Endothelial cell of umbilical vein (primary cell): ENCODE measurements around the gene CRIM1. TPM values are rescaled to one million over a fixed set of nuclear protein-coding genes. Genes with fewer than 3 reads are reported as not detected.

Experiments
- BruUV-seq: library from RNA; stranded (reverse); fragments of 400-500 nt; replicated peaks from 2 replicates; lab custom pipeline; 2021; lab: Mats Ljungman, UMichigan
- CTCF ChIA-PET: fragments of 300-600, 350-600 bp; sonication (Branson Sonifier 250); formaldehyde crosslinking; loops from one replicate; lab custom pipeline; 2021; ENCODE audit warnings: antibody characterized with exemption, inconsistent platforms; lab: Charles Lee
- POLR2A ChIA-PET: fragments of 300-600, 350-600 bp; sonication (Branson Sonifier 250); formaldehyde crosslinking; loops from one replicate; lab custom pipeline; 2021; ENCODE audit warnings: antibody characterized with exemption, inconsistent platforms; lab: Charles Lee
- DNase-seq: peaks from one replicate; pipeline ENCODE4 v3.0.0-alpha.2; 2011; ENCODE audit warnings: low read depth, low spot score
- FAIRE-seq: peaks from 2 replicates; lab custom pipeline; 2011; peaks lifted over from hg19 to GRCh38; lab: Jason Lieb, UNC
- H2AFZ ChIP-seq: 2 replicates; pipeline ENCODE4 v1.6.0; 2012; ENCODE audit warnings: low read depth, low read length, control low read depth, inconsistent platforms
- H3K27ac ChIP-seq: 2 replicates; pipeline ENCODE4 v1.5.1; 2011; ENCODE audit warnings: low read depth, mild to moderate bottlenecking, control low read depth, low read length, moderate library complexity; ENCODE audit not compliant: insufficient read depth
- H3K27me3 ChIP-seq, 2 experiments: 2 replicates each; pipeline versions ENCODE4 v1.6.0 to v1.6.1; 2011; ENCODE audit warnings: low read length in 2 of 2, mixed read lengths in 1 of 2; ENCODE audit not compliant: control insufficient read depth in 2 of 2, insufficient read depth in 2 of 2
- H3K36me3 ChIP-seq, 2 experiments: 2 replicates in 1 of 2; 3 replicates in 1 of 2; pipeline ENCODE4 v1.5.1; 2011; ENCODE audit warnings: low read length in 2 of 2, mild to moderate bottlenecking in 1 of 2, moderate library complexity in 1 of 2; ENCODE audit not compliant: control insufficient read depth in 2 of 2, insufficient read depth in 2 of 2; ENCODE audit errors: extremely low read depth in 1 of 2
- H3K4me1 ChIP-seq: 3 replicates; pipeline ENCODE4 v1.5.1; 2011; ENCODE audit warnings: mild to moderate bottlenecking, low read length; ENCODE audit not compliant: control insufficient read depth, insufficient read depth; ENCODE audit errors: extremely low read depth
- H3K4me2 ChIP-seq: 2 replicates; pipeline ENCODE4 v1.6.1; 2011; ENCODE audit warnings: low read length, control low read depth, mixed read lengths; ENCODE audit not compliant: insufficient read depth
- H3K4me3 ChIP-seq, 3 experiments: fragments of 200-600 bp in 1 of 3; sonication (generic), shearing (Covaris generic) in 1 of 3; replicated peaks in 1 of 3; 2 replicates each; pipeline ENCODE4 v1.5.1; 2011 to 2016; ENCODE audit warnings: control low read depth in 3 of 3, low read length in 3 of 3, mild to moderate bottlenecking in 2 of 3, inconsistent platforms in 1 of 3, low read depth in 1 of 3, moderate library complexity in 1 of 3; ENCODE audit not compliant: insufficient read depth in 1 of 3
- H3K79me2 ChIP-seq: 2 replicates; pipeline ENCODE4 v1.6.0; 2012; ENCODE audit warnings: low read length, inconsistent platforms; ENCODE audit not compliant: control insufficient read depth, insufficient read depth
- H3K9ac ChIP-seq: replicated peaks from 2 replicates; pipeline ENCODE3; 2011; ENCODE audit warnings: low read length, control low read depth; ENCODE audit not compliant: insufficient read depth; ENCODE audit errors: extremely low read depth
- H3K9me1 ChIP-seq: replicated peaks from 3 replicates; pipeline ENCODE4 v1.6.0; 2011; ENCODE audit warnings: mild to moderate bottlenecking, low read length; ENCODE audit not compliant: control insufficient read depth, insufficient read depth; ENCODE audit errors: extremely low read depth
- H3K9me3 ChIP-seq: replicated peaks from 2 replicates; pipeline ENCODE4 v1.5.1; 2012; ENCODE audit warnings: low read length, inconsistent platforms; ENCODE audit not compliant: control insufficient read depth, insufficient read depth
- H4K20me1 ChIP-seq: replicated peaks from 2 replicates; pipeline ENCODE3; 2011; ENCODE audit warnings: mild to moderate bottlenecking, low read length; ENCODE audit not compliant: control insufficient read depth, insufficient read depth; ENCODE audit errors: extremely low read depth
- CTCF ChIP-seq, 2 donors: IDR thresholded peaks; 1 replicate in 1 of 2; 2 replicates in 1 of 2; pipeline ENCODE4 v1.5.1; 2011; ENCODE audit warnings: low read length in 2 of 2, mild to moderate bottlenecking in 2 of 2, moderate library complexity in 2 of 2, control low read depth in 1 of 2, inconsistent platforms in 1 of 2, low read depth in 1 of 2; ENCODE audit not compliant: insufficient read depth in 1 of 2; ENCODE audit errors: extremely low read depth in 1 of 2
- EZH2 ChIP-seq: IDR thresholded peaks from 2 replicates; pipeline ENCODE4 v1.6.1; 2012; ENCODE audit warnings: borderline replicate concordance, low read depth, mild to moderate bottlenecking, moderate library complexity, low read length, inconsistent platforms; ENCODE audit not compliant: severe bottlenecking
- FOS ChIP-seq: IDR thresholded peaks from 2 replicates; pipeline ENCODE4 v1.6.1; 2011; ENCODE audit warnings: mild to moderate bottlenecking, low read length, moderate library complexity, borderline replicate concordance; ENCODE audit not compliant: insufficient read depth
- GATA2 ChIP-seq: IDR thresholded peaks from 2 replicates; pipeline ENCODE4 v1.7.0; 2011; ENCODE audit warnings: low read depth, mild to moderate bottlenecking, moderate library complexity, mixed read lengths, low read length; ENCODE audit not compliant: insufficient read length, insufficient read depth
- JUN ChIP-seq: IDR thresholded peaks from 2 replicates; pipeline ENCODE4 v1.6.1; 2011; ENCODE audit warnings: borderline replicate concordance, low read depth; ENCODE audit not compliant: insufficient read length, insufficient read depth
- MYC ChIP-seq: IDR thresholded peaks from one replicate; pipeline ENCODE4 v1.6.1; 2011; ENCODE audit warnings: mild to moderate bottlenecking, low read depth, low read length
- POLR2A ChIP-seq: IDR thresholded peaks from 2 replicates; pipeline ENCODE4 v1.6.1; 2012; ENCODE audit warnings: low read depth, mild to moderate bottlenecking, control low read depth, low read length
- POLR2AphosphoS5 ChIP-seq: IDR thresholded peaks from 2 replicates; pipeline ENCODE4 v1.6.1; 2012; ENCODE audit warnings: low read depth, mild to moderate bottlenecking, control low read depth, low read length, moderate library complexity; ENCODE audit not compliant: insufficient read depth
- dilution Hi-C: fragments of 300-500 bp; cut with MboI; formaldehyde crosslinking; loops from one replicate; pipeline ENCODE4 v1.15.0; 2019; ENCODE audit warnings: low sequenced_read_pairs; ENCODE audit not compliant: extremely low pct_ligation_motif_present
- intact Hi-C: fragments of 100-400 bp; cut with micrococcal nuclease; formaldehyde crosslinking; loops from one replicate; pipeline ENCODE4 v1.10.0; 2022
- polyA plus RNA-seq, 4 experiments: library from polyadenylated mRNA; depleted of rRNA in 3 of 4; stranded (reverse) in 3 of 4; unstranded in 1 of 4; fragments of >200 nt; gene quantifications; 2 replicates each; pipeline versions ENCODE4 v1.2.1 to v1.2.3, GENCODE V29; 2011 to 2012; ENCODE audit warnings: missing spikeins in 1 of 4
- total RNA-seq: library from RNA; stranded (reverse); gene quantifications from 2 replicates; pipeline ENCODE4 v1.2.3, GENCODE V29; 2021
- TF ChIP-seq, protein P1 (sequence below): IDR thresholded peaks from 2 replicates; pipeline ENCODE4 v1.6.1; 2011; ENCODE audit not compliant: insufficient read depth, insufficient read length

The CRIM1 gene
- total and polyA plus RNA-seq, 2 donors (not counting 3 experiments of a cell fraction or from before 2014, with no cell fraction given): 422 to 649 TPM

DNA sequence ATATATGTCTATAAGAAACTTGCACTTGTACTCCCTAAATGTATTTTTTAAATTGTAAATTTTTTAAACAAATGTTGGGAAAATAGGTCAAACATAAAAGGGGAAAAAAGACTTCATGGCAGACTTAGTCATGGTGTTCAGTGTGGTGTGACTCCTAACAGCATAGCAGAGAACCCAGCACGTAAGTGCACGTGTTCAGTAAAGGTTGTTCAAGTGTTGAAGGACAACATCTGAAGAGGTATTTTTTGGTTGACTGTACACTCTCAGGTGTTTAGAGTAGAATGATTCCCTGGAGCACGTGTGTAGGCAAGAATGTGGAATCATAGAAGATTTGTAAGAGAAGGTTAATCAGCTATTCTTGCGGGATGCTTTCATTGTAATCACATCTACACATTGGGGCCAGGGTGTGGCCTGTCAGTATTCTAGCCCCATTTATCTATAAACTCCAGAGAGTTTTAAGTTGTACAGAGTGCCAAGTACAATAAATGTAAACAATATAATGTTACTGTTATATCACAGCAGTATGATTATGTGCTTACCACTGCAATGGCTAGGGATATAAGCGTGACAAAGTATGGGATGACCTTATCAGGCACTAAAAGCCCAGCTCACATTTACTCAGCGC, 106.8 kb downstream of the CRIM1 start:
- Histone ChIP-seq H3K27me3 (no peaks in the 10 kb centered on the region), H3K9me1 (no peaks in the 10 kb centered on the region), H4K20me1 (no peaks in the 10 kb centered on the region), H3K9me3 (no peaks in the 10 kb centered on the region), H3K4me2 (no peak overlapping the region), H3K9ac (peak overlapping the region; percentile 78), H3K79me2 (peaks cover 80% of the 10 kb centered on the region), H3K27ac (peak overlapping the region; percentile 98), H2AFZ (no peak overlapping the region), H3K36me3 (peaks cover 25 to 34% of the 10 kb centered on the region in 2 experiments), H3K4me1 (peaks cover 98% of the 10 kb centered on the region), H3K4me3 (no peak overlapping the region)
- BruUV-seq: no TSS peak
- CTCF ChIA-PET: interaction anchor here (1.1 to 4.1 kb wide), 6 partner anchors 12 to 202 kb away, joined by 3 to 31 read pairs (median 10); no protein-coding TSS in a partner anchor
- FAIRE-seq (no peak), DNase-seq (no peak)
- dilution Hi-C loops (no loop called here), intact Hi-C loops (loop anchor here (10.0 kb wide), 1 partner anchor 488 kb away; no protein-coding TSS in a partner anchor)
- POLR2A ChIA-PET: no interaction called here
- TF ChIP-seq EZH2 (no peak), POLR2AphosphoS5 (peak; percentile 62)

DNA sequence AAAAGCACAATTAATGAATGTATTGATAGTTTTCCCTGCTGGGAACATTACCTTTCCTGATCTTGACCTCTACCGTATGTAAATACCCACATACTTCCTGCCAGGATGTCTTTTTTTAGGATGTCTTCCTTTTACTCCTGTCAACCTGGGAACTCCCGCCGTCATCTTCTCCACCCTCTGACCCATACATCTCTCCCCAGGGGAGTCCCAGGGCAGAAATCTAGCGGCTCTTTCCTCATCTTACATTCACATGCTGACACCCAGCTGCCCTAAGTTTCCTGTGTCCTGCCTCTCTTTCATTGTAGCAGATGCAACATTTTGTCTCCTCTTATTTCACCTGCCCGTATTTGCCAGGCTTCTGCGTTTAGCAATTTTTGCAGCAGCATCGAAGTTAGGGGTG, 107.8 kb downstream of the CRIM1 start:
- no TSS peak for BruUV-seq

More for the DNA sequence above, 107.8 kb downstream of the CRIM1 start:
- H3K9me1 ChIP-seq: no peaks in the 10 kb centered on the region
- POLR2A ChIA-PET: no interaction called here
- H3K9me3 ChIP-seq: no peaks in the 10 kb centered on the region
- FAIRE-seq (no peak), DNase-seq (no peak)
- dilution Hi-C loops (no loop called here), intact Hi-C loops (loop anchor here (10.0 kb wide), 1 partner anchor 489 kb away; no protein-coding TSS in a partner anchor)
- peak overlapping the region; percentile 65 for H3K27ac ChIP-seq
- no peak overlapping the region for H3K4me2 ChIP-seq
- peaks cover 98% of the 10 kb centered on the region for H3K4me1 ChIP-seq
- CTCF ChIA-PET: no interaction called here
- H3K79me2 ChIP-seq: peaks cover 77% of the 10 kb centered on the region
- no peaks in the 10 kb centered on the region for H3K27me3 ChIP-seq
- no peak overlapping the region for H2AFZ ChIP-seq
- no peaks in the 10 kb centered on the region for H4K20me1 ChIP-seq
- TF ChIP-seq POLR2AphosphoS5 (no peak), FOS (no peak), POLR2A (no peak), EZH2 (no peak), CTCF (IDR thresholded peaks at IDR 0.05; ENCODE audit: extremely low read depth in 1 of 2, insufficient read depth in 1 of 2, low read depth in 1 of 2, low read length in 2 of 2) (no peak), GATA2 (no peak), MYC (no peak), JUN (no peak)
- TF ChIP-seq, protein P1, sequence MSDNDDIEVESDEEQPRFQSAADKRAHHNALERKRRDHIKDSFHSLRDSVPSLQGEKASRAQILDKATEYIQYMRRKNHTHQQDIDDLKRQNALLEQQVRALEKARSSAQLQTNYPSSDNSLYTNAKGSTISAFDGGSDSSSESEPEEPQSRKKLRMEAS: no peak
- peaks cover 23 to 40% of the 10 kb centered on the region in 2 experiments for H3K36me3 ChIP-seq
- no peak overlapping the region for H3K4me3 ChIP-seq
- H3K9ac ChIP-seq: no peak overlapping the region
